ENCODE data around the gene PSMG4. TPM values are rescaled to one million over a fixed set of nuclear protein-coding genes. Genes with fewer than 3 reads are reported as not detected.
A peak's percentile ranks its signal among the peaks of the same experiment; 100 is the strongest.

PSMG4 gene
- total RNA-seq, 1 experiment from 2014 or later = 29.3 TPM

GRCh38 chr6:3289664-3290055, 30.9 kb downstream of the PSMG4 start:
- no peaks in the 10 kb centered on the region for H3K27me3 Mint-ChIP-seq (ENCODE audit: low read depth)
- whole genome bisulfite sequencing (ENCODE audit: extremely low coverage, insufficient read length, low lambda C conversion rate) = no CpG with 5 or more reads among the region's 7 CpGs
- no peak overlapping the region for H2BK20ac ChIP-seq (ENCODE audit: low read depth, low read length, poor library complexity, severe bottlenecking)
- no peak overlapping the region for H4K8ac ChIP-seq (replicated peaks; ENCODE audit: insufficient read length, low read depth, low read length)
- H2AK5ac ChIP-seq (ENCODE audit: insufficient read length, low read length) = no peak overlapping the region
- no peak overlapping the region for H2BK120ac ChIP-seq (ENCODE audit: low read depth, low read length, poor library complexity, severe bottlenecking)
- H3K79me1 ChIP-seq (ENCODE audit: insufficient read depth, low read depth, low read length, poor library complexity, severe bottlenecking) = no peaks in the 10 kb centered on the region
- TF ChIP-seq CTCF (conservative IDR thresholded peaks at IDR 0.05) = no peak
- no peak overlapping the region for H3K27ac ChIP-seq (ENCODE audit: insufficient read length, low read depth, low read length)
- H3K36me3 Mint-ChIP-seq (ENCODE audit: insufficient read depth in 1 of 3, low read depth in 3 of 3) = peaks cover 15 to 43% (median 19%) of the 10 kb centered on the region in 3 experiments
- no peaks in the 10 kb centered on the region for H4K20me1 ChIP-seq (ENCODE audit: control insufficient read depth, insufficient read depth, insufficient read length)
- H2BK5ac ChIP-seq (ENCODE audit: insufficient read length, low read length) = no peak overlapping the region
- H3K79me2 ChIP-seq (ENCODE audit: insufficient read depth, low read length) = no peaks in the 10 kb centered on the region
- no peaks in the 10 kb centered on the region for H3K23me2 ChIP-seq (ENCODE audit: insufficient read length, low read depth, low read length, poor library complexity, severe bottlenecking)
- no peak overlapping the region for H3T11ph ChIP-seq (ENCODE audit: low read length)
- H3K4me2 ChIP-seq (ENCODE audit: insufficient read depth, insufficient read length, low read length) = no peak overlapping the region
- no peaks in the 10 kb centered on the region for H3K9me3 ChIP-seq (ENCODE audit: control insufficient read depth, low read depth, low read length)
- no peak overlapping the region for H2BK12ac ChIP-seq (ENCODE audit: insufficient read length, low read depth, low read length)
- no peak overlapping the region for H4K91ac ChIP-seq (ENCODE audit: insufficient read length, low read depth, low read length)
- H3K14ac ChIP-seq (ENCODE audit: insufficient read depth, low read length) = no peak overlapping the region
- H4K5ac ChIP-seq (ENCODE audit: insufficient read length, low read depth, low read length) = no peak overlapping the region
- no peak for DNase-seq
- H3K23ac ChIP-seq (ENCODE audit: insufficient read length, low read depth, low read length) = no peak overlapping the region
- peak overlapping the region in 2 of 3 experiments; percentile 44 to 53; a peak in 1 of 7 replicates for H3K27ac Mint-ChIP-seq
- H3K4me1 ChIP-seq (ENCODE audit: insufficient read depth, low read length) = no peaks in the 10 kb centered on the region
- no peaks in the 10 kb centered on the region for H3K9me3 Mint-ChIP-seq
- no peaks in the 10 kb centered on the region for H3K27me3 ChIP-seq (ENCODE audit: insufficient read depth, low read length)
- H2BK15ac ChIP-seq (ENCODE audit: low read depth, low read length) = no peak overlapping the region
- no peak overlapping the region for H3K9ac ChIP-seq (ENCODE audit: extremely low read depth, insufficient read length, low read length)
- H3K4ac ChIP-seq (ENCODE audit: low read depth, low read length) = no peak overlapping the region
- no peak overlapping the region for H2AFZ ChIP-seq (ENCODE audit: low read length)
- peaks cover 9 to 11% of the 10 kb centered on the region in 2 experiments; a peak in 3 of 4 replicates for H3K4me1 Mint-ChIP-seq
- no peak overlapping the region for H3K56ac ChIP-seq (ENCODE audit: insufficient read length, low read depth, low read length)
- no peak overlapping the region for H3K4me3 Mint-ChIP-seq
- H3K18ac ChIP-seq (ENCODE audit: insufficient read length, low read depth, low read length) = no peak overlapping the region
